ENCODE data around the gene KRT82.

GRCh38 chr12:52371716-52372115 lies 34.4 kb downstream of the KRT82 start:
- TF ChIP-seq CTCF (IDR thresholded peaks at IDR 0.05; ENCODE audit: low read length) (no peak), EZH2 (optimal IDR thresholded peaks at IDR 0.05; ENCODE audit: low read depth, low read length) (no peak)
